NCI-H2196 treated with DMSO at 0.1 percent for 48 hours (cell line): Measurements from ENCODE around the gene SHF.

Experiments used
- DNase-seq: peaks from one replicate; lab custom pipeline; 2025; ENCODE audit not compliant: unreplicated experiment; lab: John Stamatoyannopoulos, UW

Gene SHF

GRCh38 chr15:45200001-45200798 lies 12.4 kb upstream of the SHF start:
- DNase-seq = peak; percentile 63

- peak; percentile 44 for DNase-seq
Observed at GRCh38 chr15:45199136-45199810, 11.5 kb upstream of the SHF start.

GRCh38 chr15:45198337-45199135 lies 10.8 kb upstream of the SHF start:
- peak; percentile 75 for DNase-seq

- DNase-seq = no peak
Observed at GRCh38 chr15:45197512-45197911, 9.7 kb upstream of the SHF start.

- DNase-seq = no peak
Observed at GRCh38 chr15:45187578-45187893, 230 bp downstream of the SHF start.

GRCh38 chr15:45186771-45187577 lies 792 bp downstream of the SHF start:
- no peak for DNase-seq

- DNase-seq = no peak
Observed at GRCh38 chr15:45185903-45186770, 1.6 kb downstream of the SHF start.

GRCh38 chr15:45185069-45185779 lies 2.5 kb downstream of the SHF start:
- DNase-seq = no peak

GRCh38 chr15:45184562-45185041 lies 3.2 kb downstream of the SHF start:
- no peak for DNase-seq

- DNase-seq = no peak
Observed at GRCh38 chr15:45183511-45183910, 4.3 kb downstream of the SHF start.

GRCh38 chr15:45182996-45183395 lies 4.8 kb downstream of the SHF start:
- no peak for DNase-seq

GRCh38 chr15:45181491-45182285 lies 6.1 kb downstream of the SHF start:
- no peak for DNase-seq

GRCh38 chr15:45180648-45181436 lies 6.9 kb downstream of the SHF start:
- DNase-seq = no peak

- no peak for DNase-seq
Observed at GRCh38 chr15:45180201-45180600, 7.6 kb downstream of the SHF start.

- DNase-seq = no peak
Observed at GRCh38 chr15:45179221-45179985, 8.4 kb downstream of the SHF start.

GRCh38 chr15:45177285-45177684 lies 10.5 kb downstream of the SHF start:
- DNase-seq = no peak

- DNase-seq = no peak
Observed at GRCh38 chr15:45174577-45174976, 13.2 kb downstream of the SHF start.
